ENCODE data around the gene ETV6.
A peak's percentile ranks its signal among the peaks of the same experiment; 100 is the strongest.

Gene ETV6

DNA sequence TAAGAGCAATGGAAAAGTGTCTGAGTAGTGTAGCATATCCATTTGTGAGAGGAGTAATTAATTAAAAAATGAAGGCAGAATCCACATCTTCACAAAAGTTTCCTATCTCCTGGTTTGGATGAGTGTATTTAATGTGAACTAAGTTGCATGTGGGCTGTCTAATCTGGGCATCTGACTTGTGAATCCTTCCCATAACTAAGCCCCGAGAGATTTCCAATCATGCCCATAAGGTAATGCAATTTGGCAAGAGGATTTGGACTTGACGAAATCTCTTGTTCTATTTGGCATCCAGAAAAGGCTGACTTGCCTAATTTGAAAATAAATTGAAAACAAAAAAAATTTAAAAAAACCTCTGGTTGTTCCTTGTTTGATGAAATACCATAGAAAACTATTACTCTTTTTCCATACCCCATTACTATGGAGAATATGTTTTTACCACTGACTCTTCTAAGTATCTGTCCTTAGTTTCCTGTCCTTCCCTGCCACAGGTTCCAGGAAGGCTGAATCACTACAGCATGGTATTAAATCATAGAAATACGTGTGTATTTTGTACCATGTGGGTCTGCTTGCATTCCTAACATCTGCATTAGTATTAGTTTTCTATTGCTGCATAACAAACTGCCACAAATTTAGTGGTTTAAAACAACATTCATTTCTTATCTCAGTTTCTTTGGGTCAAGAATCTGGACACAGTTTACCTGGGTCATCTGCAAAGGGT lies 48.4 kb downstream of the ETV6 start:
- DNase-seq, result no peak

DNA sequence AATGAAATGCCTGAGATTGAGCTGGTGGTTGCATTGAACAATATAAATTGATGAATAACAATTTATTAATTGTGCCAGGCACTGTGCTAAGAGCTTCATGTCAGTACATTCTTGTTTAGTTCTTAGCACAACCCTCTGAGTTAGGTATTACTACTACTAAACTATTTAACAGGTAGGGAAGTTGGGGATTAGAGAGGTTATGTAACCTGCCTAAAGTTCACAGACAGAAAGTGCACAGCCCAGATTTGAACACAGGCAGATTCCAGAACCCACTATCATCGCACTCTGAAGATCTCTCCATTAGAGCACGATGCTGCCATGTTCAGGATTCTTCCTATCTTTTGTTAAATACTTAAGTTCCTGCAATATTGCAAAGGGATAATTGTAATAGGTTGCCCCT lies 49.3 kb downstream of the ETV6 start:
- DNase-seq, result no peak

DNA sequence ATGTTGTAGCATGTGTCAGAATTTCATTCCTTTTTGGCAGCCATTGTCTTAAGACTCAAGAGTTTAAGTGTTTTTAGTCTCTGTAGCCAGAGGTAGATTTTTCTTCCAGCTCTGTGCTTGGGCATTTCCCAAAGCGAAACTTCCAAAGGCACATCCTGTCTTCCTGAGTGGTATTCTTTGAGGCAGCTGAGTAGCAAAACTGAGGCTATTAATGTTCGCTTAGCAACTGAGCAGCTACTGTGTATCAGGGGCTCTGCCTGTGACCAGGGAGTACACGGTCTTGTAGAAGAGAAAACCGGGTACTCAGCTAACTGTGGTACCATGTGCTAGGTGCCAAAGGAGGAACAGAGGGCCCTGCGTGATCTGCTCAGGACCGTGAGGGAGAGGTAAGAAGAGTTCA lies 52.0 kb downstream of the ETV6 start:
- no peak for DNase-seq

DNA sequence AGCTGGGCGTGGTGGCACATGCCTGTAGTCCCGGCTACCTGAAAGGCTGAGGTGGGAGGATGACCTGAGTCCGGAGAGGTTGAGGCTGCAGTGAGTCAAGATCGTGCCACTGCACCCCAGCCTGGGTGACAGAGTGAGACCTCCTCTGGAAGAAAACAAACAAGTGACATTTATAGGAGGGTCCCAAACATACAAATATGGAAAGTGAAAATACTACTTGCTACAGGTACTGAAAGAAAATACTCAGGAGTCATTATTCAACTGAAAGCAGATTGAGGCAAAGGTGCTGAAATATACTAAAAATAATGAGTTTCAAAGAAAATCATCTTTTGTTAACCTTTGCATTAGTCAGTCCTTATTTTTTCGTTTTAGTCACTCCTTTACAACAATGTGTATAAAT lies 53.5 kb downstream of the ETV6 start:
- DNase-seq, result no peak

DNA sequence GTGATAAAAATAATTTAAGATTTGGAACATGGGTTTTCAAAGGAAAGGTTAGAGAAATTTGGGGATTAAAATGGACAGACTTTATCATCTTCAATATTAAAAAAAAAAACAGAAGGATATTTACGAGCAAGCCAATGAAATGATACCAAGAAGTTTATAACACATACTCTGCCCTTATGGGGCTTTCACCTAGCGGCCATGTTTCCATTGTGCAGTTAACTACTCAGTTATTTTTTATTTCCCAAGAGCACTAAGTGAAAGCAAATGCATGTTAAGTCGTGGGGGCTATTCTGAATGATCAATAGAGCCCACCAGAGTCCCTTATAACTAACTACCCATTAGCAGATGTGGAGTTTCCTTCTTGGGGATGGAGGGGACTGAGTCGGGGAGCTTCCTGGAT lies 53.9 kb downstream of the ETV6 start:
- no peak for DNase-seq

DNA sequence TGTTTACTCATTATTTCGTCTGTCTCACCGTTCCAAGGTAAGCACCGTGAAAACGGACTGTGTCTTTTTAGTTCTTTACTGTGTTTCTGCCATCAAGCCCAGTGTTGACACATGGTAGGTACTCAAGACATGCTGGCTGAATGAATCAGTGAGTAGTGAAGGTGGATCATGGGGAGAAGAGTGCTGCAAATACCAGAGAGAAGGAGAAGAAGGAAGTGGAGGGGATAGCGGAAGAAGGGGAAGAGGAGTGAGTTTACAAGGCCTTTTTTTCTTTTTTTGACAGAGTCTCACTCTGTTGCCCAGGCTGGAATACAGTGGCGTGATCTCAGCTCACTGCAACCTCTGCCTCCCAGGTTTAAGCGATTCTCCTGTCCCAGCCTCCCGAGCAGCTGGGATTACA lies 54.6 kb downstream of the ETV6 start:
- no peak for DNase-seq

DNA sequence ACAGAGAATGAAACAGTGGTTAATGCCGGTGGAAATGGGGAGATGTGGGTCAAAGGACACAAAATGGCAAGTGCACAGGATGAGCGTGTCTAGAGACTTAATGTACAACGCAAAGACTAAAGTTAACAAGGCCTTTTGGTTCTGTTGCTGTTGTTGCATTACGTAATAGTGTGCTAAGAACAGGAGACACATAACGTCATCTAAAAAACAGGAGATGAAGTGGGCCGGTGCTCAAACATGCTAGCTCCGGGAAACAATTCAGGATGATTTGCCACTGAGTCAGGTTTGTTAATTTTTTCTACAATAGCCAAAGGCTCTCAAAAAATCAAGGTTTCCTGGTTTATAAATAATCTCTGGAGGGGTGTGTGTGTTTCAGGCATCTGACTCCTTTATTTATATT lies 55.5 kb downstream of the ETV6 start:
- DNase-seq, result no peak

DNA sequence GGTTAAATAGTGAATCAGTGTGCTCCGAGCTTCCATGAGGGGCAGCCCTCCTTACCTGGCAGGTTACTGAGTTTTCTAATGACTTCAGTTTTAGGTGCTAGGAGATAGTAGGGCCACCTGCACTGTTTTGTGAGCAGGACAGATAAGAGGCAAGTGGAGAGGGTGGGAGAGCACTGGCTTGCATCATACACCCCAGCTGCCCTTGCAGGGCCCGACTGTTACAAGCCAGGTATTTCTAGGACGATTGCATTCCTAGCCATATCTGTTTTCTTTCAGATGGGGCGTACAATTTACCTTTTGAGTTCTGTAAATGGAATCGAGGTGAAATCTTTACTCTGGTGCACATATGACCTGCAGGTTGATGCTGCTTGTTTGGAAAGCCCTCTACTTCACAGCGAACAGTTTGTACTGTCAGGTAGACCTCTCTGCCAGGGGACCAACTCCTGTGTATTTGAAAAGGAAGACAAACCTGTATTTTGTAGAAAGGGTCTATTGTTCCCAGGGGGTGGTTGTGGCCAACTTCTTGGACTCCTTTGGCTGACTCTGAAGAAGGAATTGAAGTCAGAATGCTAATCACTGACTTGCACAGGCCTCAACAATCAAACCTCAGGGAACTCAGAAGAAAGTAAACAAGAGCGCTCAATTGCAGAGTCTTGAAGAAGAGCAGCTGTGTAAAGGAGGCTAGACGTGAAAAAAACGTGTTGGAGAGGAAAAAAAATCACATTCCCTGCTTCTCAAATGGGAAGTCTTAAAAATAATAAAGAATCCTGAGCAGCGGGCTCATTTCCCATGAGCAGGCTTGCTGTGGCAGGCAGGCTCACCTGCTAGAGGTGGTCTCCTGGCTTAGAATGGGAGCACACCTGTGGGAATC lies 57.3 kb downstream of the ETV6 start:
- no peak for DNase-seq

DNA sequence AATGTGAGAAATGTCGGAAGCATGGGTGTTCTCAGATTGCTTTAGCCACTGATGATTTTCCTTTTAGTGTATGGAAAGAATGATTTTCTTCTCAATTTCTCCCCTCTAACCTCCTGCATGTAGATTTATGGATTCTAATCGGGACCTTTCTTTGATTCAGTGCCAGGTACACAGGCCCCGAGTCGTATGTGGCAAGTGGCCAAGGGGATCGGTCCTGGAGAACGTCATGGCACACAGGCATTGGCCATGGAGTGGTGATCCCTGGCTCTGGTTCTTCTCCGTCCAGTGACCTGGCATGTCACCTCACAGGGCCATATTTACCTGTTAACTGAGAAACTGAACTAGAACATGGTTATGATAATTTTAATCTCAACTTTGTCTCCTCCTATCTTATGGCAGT lies 58.1 kb downstream of the ETV6 start:
- no peak for DNase-seq

DNA sequence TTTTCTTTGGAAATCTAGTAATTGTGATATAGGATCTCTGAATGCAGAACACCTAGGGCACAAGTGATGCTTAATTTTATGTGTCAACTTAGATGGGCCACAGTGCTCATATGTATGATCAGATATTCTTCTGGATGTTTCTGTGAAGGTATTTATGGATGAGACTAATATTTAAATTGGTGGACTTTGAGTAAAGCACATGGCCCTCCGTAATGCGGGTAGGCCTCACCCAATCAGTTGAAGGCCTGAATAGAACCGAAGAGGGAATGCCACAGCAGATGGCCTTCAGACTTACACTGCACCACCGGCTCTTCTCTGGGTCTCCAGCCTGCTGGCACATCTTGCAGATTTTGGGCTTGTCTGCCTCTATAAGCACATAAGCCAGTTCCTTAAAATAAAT lies 60.0 kb downstream of the ETV6 start:
- no peak for DNase-seq

DNA sequence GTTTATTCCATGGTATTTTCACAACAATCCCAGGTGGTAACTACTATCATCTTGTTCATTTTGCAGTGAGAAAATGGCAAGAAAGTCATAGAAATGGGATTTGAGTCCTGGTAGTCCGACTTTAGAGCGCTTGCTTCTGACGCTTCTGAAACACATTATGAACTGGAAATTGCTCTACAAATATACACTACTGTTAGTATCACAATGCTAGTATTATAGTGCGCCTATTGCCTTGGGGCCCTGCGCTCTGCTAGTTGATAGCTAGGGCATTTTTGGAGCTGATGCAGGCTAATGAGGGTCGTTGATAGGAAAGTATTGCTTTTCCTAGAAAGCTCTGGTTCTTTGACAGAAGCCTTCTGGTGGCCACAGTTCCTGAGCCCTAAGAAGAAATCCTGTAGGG lies 61.0 kb downstream of the ETV6 start:
- DNase-seq, result no peak

DNA sequence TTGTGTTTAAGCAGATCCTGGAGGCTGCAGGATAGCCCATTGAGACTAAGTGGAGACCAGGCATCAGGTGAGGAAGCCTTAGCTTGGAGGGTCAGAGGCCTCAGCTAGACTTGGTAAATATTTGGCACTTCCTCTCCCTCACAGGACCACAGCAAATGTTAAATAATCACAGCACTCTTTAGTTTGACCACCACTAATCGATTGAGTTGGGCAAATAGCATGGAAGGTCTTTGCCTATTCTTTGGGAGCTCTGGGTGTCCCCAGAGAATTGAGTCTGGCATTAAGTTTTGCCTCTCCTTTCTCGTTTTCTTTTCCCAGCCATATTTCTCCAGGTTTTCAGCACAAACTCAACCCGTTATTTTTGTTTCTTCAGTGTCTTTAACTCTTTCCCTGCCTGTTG lies 61.4 kb downstream of the ETV6 start:
- DNase-seq, result no peak

DNA sequence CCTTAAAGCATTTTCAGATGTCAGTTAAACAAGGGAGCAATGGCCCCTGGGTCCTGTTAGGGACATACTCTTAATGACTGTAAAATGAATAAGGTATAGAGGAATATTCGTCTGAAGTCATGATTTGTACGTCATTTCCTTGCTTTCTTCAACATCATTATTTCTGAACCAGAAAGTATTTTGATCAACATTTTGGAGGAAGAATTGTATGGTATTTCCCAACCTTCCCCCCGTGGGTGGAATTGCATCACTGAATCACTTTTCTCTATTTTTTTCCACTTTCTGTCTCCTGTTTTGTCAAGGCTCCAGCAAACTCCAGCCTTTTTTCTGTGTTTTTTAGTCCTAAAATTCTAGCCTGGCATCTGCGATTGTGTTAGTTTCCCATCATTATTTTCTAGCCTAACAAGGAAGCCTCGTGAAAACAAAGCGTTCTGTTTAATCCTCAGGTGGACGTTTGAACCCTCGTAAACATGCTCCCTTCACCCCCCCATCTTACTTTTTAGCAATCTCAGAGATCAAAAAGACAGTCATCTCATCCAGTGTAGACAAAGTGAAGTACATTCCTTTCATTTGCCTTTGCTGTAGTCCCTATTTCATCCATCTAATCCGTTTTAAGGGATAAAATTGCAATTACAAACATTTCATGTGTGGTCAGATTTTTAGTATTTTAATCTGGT lies 62.3 kb downstream of the ETV6 start:
- no peak for DNase-seq

DNA sequence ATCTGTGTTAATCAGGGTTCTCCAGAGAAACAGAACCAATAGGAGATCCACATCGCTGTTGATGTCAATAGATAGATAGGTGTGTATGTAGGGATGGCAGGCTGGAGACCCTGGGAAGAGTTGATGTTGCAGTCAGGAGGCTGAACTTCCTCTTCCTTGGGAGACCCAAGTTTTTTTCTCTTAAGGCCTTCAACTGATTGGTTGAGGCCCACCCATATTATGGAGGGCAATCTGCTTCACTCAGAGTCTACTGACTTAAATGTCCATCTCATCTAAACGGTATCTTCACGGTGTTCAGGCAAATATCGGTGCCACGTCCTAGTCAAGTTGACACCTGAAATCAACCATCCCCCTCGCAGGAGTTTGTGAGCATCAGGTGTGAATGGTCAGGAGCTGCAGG lies 63.0 kb downstream of the ETV6 start:
- no peak for DNase-seq

DNA sequence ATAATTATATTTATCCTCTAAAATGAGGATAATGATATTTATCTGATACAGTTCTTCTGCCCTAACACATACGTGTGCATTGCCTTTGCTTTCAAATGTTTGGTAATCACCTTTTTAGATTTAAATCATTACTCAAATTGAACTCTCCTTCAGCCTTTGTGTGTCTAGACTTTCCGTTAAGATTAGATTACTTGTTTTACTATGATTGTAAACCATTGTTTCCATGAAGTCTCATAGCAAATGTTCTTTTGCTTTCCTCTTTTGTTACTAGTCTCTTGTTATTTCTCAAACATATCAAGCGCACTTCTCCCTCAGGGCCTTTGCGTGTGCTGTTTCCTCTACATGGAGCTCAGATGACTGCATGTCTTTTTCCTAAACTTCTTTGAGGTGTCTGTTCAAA lies 63.7 kb downstream of the ETV6 start:
- DNase-seq, result no peak

DNA sequence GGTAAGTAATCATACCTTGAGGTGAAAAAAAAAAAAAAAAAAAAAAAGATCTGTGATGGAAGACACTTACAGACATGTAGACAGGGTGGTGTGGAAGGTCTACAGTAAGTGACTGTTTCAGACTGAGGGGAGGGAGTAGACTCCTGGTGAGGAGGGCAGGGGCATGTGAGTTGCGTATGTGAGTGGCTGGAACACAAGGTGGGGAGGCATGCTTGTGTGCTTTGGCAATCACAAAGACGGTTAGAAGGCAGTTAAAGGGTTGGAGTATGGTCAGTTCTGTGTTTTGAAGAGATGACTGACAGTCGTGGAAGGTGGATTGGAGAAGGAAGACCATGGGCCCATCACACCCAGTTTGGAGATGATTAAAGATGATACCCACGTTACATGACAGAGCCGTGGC lies 65.2 kb downstream of the ETV6 start:
- DNase-seq, result no peak

DNA sequence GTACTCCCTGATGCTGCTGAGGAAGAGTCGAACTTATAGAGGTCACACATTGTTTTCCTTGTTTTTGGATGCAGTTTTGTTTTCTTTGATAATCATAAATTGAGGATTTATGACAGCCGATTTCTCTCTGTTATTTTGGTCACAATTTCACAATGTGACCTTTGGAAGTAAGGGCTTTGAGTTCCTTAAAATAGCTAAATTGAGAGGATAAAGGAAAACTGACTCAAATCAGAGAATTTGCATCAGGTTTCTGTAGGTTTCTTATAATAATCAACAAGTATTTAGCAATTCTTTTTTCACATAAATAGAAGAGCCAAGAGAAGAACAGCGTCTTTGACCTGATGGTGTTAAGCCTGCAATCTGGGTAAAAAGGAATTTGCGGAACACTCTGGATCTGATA lies 66.1 kb downstream of the ETV6 start:
- no peak for DNase-seq

DNA sequence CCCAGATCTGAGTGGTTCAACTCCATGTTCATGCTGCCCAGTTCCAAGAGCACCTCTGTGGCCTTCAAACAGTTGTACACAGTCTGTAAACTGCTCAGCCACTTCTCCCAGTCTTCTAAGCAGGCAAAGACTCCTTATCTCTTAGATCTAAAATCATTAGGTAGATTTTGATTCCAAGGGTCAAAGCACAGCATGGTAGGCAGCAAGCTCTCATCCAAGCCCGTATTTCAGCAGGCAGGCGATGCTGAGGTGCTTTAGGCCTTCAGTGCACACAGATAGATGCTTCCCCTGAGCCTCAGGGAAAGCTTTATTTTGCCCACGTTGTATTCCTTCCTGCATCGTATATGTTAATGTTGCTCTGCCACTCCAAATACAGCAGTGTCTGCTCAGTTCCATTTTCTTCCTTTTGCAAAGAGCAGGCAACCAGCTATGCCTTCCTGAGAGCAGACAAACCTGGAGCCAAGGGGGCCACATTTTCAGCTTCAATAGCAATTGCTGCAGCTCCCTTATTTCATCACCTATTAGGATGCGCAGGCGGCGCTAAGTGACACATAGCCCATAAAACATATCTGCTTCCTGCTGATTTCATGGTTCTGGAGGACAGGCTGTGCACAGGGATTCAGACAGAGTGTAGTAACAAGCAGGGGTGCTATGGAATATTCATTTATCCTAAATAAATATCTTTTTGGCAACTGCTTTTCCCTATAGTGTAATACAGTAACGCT lies 67.5 kb downstream of the ETV6 start:
- no peak for DNase-seq

DNA sequence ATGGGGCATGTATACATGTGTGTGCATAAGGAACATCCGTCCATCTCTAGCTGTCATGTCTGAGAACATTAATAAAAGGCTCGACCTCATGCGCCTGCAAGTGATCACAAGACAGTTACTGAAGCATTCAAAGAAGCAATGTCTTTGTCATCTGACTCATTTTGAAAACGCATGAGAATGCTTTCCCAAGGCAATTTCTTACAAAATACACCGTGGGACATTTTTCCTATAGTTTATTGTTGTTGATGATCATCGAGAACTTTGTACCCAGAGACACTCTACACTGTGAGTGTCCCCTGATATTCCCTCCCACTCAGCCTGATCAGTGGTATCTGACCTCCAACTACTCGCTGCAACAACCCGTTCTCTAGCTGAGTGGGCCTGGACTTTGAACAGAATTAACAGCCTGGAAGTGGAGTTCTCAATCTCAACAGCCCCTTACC lies 68.1 kb downstream of the ETV6 start:
- DNase-seq, result no peak

DNA sequence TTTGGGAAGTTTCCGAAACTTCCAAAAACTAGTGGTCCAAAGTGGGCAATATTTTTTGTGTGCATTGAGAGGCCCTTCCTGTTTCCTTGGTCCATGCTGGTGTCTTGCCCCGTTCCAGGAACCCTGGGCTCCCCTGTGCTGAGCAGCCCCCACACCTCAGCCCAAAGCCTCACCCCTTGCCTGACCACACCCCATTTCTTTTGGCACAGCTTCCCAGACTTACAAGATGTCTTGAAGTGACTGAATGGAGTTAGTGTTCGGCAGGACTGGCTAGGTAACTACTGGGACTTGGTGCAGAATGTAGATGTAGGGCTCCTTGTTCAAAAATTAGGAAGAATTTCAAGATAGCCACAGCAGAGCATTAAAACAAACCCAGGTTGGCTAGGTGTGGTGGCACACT lies 68.6 kb downstream of the ETV6 start:
- no peak for DNase-seq

DNA sequence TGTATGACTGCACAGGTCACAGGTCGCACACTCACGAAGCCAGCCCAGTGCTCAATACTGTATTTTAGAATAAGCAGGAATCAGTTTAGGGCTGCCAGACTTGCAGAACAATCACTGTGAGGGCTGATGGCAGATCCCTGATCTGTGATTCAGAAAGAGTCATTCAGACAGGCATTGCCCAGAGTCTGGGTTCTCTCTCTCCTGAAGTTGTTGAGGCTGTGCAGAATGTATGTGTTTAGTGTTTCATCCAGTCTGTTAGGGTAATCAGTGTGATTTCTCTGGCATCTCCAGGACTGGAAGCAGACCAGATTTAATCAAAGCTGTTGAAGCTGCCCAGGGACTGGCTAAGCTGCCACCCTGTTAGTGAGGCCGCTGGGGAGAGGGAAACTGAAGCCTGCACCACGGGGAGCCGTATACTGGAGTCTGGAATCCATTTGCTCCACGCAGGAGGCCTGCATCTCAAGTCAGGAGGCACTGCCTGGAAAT lies 69.3 kb downstream of the ETV6 start:
- DNase-seq, result no peak

DNA sequence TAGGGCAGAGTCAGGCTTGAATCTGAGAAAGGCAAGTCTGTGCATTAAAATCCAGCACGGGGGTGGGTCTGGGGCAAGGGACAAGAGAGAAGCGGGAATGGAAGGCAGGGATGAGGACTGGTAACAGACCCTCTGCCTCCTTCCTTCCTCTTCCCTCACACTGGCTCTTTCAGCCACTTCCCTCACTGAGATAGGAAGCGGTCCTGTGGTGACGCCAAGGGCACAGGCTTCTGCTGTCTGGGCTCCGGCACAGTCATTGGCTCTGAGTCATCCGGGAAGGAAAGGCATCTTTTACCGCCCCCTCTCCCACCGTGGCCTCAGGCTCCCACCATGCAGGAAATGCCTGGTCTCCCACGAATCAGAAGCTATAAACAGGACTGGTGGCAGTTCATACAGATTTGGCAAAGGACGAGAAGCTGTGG lies 70.2 kb downstream of the ETV6 start:
- peak; percentile 18 to 44 for DNase-seq

DNA sequence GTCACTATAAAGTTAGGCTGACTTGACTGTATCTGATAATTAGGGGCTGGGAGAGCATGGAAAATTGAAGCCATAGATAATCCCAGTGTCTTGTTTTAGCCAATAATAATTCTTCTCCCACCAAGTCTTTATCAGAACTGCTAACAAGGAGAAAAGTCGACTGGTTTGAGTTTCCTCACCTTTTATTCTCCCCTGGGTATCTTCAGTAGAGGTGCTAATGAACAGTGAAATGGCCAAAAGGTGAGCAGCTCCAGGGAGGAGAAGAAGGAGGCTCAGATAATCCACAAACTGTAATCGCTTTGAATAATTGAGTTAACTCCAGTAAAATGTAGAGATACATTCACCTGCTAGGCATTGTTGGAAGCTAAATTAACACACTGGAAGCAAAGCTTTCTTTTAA lies 72.6 kb downstream of the ETV6 start:
- DNase-seq, result no peak

All from stimulated activated CD4-positive, alpha-beta T cell treated with anti-CD3 and anti-CD28 coated beads, Interleukin-4, amount 100 ng/mL, for 4 hours (primary cell).